Measurements from ENCODE around the gene S100A2.

The S100A2 gene

DNA sequence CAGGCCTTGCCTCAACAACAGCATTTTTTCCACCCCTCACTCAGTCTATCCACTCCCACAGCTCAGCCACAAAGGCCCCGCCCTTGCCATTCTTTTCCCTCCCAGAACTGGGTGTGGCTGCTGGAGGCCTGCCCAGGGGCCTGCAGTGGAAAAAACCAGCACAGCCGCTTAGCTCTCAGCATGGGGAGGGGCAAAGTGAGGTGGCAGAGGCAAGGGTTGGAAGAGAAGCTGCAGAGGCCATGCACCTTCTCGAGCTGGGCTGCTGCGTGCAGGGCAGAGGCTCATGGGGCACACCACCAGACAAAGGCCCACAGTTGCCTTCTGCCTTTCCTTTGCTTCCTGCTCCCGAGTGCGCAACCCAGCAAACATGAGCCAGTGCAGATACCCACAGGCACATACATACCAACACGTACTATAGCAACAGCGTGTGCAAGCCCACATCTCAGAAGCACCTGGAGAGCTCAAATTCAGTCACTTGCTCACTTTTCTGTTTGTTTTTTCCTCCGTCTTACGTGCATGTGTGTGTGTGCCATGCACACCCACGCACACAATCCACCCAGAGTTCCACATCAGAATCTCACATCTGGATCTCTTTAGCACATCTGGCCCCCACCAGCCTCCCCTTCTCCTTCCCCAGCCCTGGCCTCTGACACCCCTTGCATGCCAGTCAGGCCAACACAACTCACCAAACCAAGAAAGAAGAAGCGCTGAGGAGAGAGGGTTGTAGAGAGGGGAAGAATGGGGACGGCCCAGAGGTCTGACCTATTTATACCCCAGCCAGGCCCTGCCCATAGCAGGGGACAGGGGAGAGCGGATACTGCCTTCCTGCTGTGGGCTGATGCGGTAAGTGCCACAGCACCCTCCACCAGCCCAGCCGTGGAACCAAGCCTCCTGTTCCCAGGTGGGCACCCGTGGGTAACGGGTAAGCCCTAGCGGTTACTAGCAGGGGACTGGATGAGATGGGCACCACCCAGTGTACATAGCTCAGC, 20.3 kb downstream of the S100A2 start, which contains the start of gene S100A4:
Gene S100A4, minus strand, starts transcription at position 740 of the 989 bp plus-strand sequence. CDS start 1,012 bp downstream, outside the sequence.
- no peak for DNase-seq (ENCODE audit: low read depth)

- DNase-seq (ENCODE audit: low read depth) = no peak
Observed at GRCh38 chr1:153544453-153545066, 21.1 kb downstream of the S100A2 start.

- no peak for DNase-seq (ENCODE audit: low read depth)
Observed at GRCh38 chr1:153543736-153544135, 21.9 kb downstream of the S100A2 start.

GRCh38 chr1:153542956-153543711, 22.5 kb downstream of the S100A2 start:
- DNase-seq (ENCODE audit: low read depth) = no peak

DNA sequence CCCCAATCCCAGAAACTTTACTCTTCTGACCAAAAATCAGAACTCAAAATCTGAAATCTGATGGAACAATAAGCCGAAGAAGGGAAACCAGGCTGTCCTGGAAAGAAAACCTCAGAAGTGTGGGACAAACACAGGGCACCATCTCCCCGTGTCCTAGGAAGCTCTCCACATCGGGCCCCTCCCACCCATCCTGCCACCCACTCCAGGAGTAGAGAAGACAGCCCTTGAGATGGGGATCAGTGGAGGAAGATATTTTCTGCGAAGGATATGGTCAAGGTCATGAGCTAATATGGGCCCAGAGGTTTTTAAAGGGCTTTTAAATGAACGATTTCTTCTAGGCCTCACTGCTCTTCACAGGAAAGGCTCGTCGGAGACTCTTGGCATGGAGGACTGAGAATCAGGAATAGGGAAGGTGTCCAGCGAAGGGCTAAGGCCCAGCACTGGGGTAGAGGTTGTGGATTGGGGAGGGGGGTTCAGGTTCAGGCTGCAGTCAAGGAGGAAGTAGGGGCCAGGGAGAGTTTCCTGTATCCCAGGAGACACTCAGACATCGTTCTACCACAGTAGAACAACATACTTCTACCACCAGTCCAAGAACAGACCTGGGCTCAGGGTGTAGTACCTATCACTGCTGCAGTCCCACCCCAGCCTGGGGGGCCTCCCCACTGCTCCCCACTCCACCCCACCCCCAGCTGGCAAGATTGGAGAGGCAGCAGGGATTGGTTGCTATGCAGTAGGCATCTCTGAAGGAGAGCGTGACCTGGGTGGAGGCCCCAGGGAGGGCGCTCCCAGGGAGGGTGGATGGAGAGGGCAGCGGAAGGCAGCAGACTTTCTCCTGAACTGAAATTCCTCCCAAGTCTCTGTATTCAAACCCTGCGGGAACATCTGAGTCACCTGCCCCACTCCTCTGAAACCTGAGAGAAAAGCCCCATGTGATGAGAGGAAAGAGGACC, 23.7 kb downstream of the S100A2 start:
- no peak for DNase-seq (ENCODE audit: low read depth)

GRCh38 chr1:153540394-153541361, 25.0 kb downstream of the S100A2 start, which contains the start of gene S100A5:
TSS of gene S100A5 (minus strand) at chr1:153540934. CDS start at chr1:153540191, 743 bp downstream.
- DNase-seq (ENCODE audit: low read depth) = no peak

- DNase-seq (ENCODE audit: low read depth) = no peak
Observed at GRCh38 chr1:153539395-153540093, 26.1 kb downstream of the S100A2 start.

DNA sequence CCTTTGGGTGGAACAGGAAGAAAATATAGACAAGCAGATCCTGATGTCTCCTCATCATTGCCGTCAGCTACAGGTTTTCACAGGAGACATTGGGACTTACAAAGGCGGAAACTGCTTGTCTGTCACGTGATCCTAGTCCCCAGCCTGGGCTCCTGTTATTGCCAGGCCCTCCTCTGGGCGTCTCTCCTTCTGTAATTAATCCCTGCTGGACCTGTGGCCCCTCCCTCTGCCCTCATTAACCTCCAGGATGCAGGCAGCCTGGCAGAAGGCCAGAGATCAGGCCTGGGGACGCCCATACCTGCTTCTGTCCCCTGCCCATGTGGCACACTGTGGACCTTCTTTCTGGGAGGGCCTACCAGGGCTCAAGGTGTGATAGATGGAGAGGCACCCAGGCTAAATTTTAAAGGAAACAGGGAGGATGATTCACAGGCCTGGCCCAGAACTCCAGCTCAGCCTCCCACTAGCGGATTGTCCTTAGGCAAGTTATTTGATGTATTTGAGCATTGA, 27.3 kb downstream of the S100A2 start:
- DNase-seq (ENCODE audit: low read depth) = no peak

DNA sequence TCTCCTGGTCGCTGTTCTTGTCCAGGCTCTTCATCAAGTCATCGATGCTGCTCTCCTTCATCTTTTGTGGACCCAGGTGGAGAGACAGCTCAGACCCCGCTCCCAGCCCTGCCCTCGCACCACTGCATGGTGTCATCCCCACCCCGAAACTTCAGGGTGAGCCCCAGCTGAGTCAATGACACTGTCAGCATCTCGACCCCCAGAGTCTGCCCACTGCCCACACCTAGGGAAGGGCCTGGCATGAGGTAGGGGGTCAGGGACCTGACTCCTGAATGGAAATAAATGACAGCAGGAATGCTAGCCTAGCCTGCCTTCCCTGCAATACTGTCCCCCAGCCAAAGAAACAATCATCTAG, 28.3 kb downstream of the S100A2 start:
- DNase-seq (ENCODE audit: low read depth) = no peak

DNA sequence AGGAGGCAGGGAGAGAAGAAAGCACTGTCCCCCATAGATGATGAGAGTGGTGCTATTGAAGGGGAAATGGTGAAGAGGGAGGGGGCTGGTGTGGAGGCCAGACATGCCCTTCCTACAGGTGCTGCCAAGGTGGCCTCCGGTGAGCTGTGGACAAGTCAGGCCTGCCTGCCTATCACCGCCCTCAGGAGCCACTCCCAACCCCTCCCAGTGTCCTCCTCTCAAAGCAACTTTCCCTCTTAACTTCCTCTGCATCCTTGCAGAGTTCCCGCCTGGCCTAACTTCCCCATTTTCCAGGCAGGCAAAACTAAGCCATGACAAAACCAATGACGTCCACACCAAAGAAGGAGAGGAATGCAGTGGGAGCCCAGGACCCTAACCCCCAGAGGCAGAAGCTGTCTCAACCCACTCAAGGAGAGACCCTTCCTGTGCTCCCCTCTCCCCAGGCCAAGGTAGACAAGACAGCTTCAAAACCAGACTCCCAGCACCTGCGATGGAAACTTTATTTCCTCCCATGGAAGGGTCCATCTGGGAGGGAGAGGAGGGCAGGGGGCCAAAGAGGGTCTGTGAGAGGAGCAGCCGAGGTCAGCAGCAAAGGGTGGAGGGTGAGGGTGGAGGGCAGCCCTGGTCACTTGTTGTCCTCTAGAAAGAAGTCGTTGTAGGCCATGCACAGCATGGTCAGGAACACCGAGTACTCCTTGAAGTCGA, 28.8 kb downstream of the S100A2 start:
- no peak for DNase-seq (ENCODE audit: low read depth)

DNA sequence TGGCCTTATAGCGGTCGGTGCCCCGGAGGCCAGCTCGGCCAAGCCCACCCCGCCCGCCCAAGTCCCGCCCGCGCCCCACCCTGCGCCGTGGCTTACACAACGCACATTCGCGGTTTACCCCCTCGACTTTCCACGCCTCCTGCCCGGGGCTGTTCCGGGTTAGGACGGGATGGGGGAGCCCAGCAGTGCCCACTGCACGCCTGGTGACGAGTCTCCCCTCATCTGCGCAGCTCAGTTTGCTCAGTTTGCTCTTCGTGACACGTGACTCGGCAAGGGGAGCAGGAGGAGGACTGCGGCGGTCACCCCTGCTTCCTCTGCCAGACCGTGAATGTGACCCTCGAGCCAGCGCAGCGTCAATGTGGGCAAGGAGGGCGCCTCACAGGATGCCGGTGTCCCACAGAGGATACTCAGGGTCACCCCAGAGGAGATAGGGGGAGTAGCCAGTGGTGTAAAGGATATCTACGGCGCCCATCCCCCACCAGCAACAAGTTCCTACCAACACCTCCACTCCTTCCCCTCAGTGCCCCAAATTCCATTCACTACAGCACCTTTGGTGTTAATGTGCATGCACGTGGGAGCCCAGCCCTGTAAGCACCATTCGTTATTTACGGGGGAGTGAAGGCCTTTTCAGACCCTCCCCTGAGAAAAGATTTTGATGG, 29.5 kb downstream of the S100A2 start:
- DNase-seq (ENCODE audit: low read depth) = peak; percentile 83

- no peak for DNase-seq (ENCODE audit: low read depth)
Observed at GRCh38 chr1:153535242-153536011, 30.2 kb downstream of the S100A2 start, which contains the start of gene S100A6. TSS of gene S100A6 (minus strand) at chr1:153535991. CDS start at chr1:153535339, 652 bp downstream.

DNA sequence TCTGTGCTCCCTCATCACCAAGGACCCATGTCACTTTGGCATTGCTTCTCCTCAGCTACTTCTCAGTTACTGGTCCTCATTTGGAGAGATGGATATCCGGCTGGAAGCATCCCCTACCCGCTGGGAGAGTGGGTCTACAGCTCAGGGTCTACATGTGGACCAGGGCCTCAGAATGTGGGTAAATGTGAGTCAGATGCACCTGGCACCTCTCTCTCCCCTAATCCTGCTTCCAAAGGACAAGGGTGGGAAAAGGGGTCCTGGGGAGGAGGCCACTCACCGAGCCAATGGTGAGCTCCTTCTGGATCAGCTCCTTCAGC, 30.8 kb downstream of the S100A2 start:
- DNase-seq (ENCODE audit: low read depth) = no peak

DNA sequence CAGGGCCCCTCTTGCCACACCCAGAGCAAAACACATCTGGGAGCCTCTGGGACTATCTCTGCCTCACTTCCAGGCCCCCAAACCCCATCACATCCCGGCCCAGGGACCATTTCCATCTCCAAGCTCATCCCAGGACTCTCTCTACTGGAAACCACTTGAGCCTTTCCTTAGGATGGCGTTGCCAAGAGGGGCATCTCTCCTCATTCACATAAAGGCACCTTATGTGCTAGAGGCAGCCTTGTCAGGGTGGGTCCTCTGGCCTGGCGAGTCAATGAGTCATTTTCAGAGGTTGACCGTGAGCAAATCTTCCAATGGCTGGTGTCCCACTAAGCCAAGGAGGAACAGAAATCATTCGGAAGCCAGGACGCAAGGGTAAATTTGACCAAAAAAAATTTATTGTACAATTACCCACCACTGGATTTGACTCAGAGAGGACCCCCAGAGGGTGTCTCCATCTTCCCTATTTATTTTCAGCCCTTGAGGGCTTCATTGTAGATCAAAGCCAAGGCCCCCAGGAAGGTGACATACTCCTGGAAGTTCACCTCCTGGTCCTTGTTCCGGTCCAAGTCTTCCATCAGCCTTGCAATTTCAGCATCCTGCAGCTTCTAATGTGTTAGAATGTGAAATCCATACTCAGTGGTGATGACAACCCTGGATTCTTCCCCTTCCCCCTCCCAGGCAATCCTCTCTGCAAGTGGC, 31.3 kb downstream of the S100A2 start:
- DNase-seq (ENCODE audit: low read depth) = no peak

GRCh38 chr1:153533689-153534201, 31.9 kb downstream of the S100A2 start:
- peak; percentile 90 for DNase-seq (ENCODE audit: low read depth)
